IMR-90 (cell line): Measurements from ENCODE around the gene ZNF618. TPM values are rescaled to one million over a fixed set of nuclear protein-coding genes. Genes with fewer than 3 reads are reported as not detected.

Experiments used
- ATAC-seq: fragments of 200-7000 bp; cut with Tn5 transposase; 2 replicates; pipeline ENCODE4 v1.9.1; 2020; ENCODE audit warnings: low read depth, mild to moderate bottlenecking, moderate library complexity
- BruUV-seq: library from RNA; stranded (reverse); fragments of 400-500 nt; replicated peaks from 2 replicates; lab custom pipeline; 2021; lab: Mats Ljungman, UMichigan
- CTCF ChIA-PET: fragments of 300-600 bp; formaldehyde crosslinking; extraction: SDS; loops from one replicate; lab custom pipeline; 2021; ENCODE audit warnings: antibody characterized with exemption; lab: Yijun Ruan, JAX
- POLR2A ChIA-PET: fragments of 300-600 bp; sonication (Branson Sonifier 250); formaldehyde crosslinking; loops from one replicate; lab custom pipeline; 2022; ENCODE audit warnings: antibody characterized with exemption; ENCODE audit not compliant: unreplicated experiment; lab: Charles Lee
- DNase-seq: peaks from one replicate; pipeline ENCODE4 v3.0.0; 2013
- H2AFZ ChIP-seq: replicated peaks from 2 replicates; pipeline ENCODE3; 2013; ENCODE audit warnings: low read length, mild to moderate bottlenecking; ENCODE audit not compliant: poor library complexity
- H2AK5ac ChIP-seq: 2 replicates; pipeline ENCODE4 v1.6.1; 2013; ENCODE audit warnings: low read depth, low read length, inconsistent platforms
- H2AK9ac ChIP-seq: replicated peaks from 2 replicates; pipeline ENCODE3; 2013; ENCODE audit warnings: mild to moderate bottlenecking, low read depth, low read length, moderate library complexity; ENCODE audit not compliant: poor library complexity
- H2BK120ac ChIP-seq: 2 replicates; pipeline ENCODE4 v1.6.1; 2013; ENCODE audit warnings: low read depth, low read length, inconsistent platforms
- H2BK15ac ChIP-seq: 3 replicates; pipeline ENCODE4 v1.6.1; 2013; ENCODE audit warnings: low read depth, low read length, inconsistent platforms
- H2BK20ac ChIP-seq: 2 replicates; pipeline ENCODE4 v1.6.1; 2013; ENCODE audit warnings: low read depth, mild to moderate bottlenecking, inconsistent platforms, low read length, moderate library complexity
- H2BK5ac ChIP-seq: 2 replicates; pipeline ENCODE4 v1.6.1; 2013; ENCODE audit warnings: mild to moderate bottlenecking, low read depth, low read length, inconsistent platforms; ENCODE audit not compliant: poor library complexity, severe bottlenecking
- H3K14ac ChIP-seq: replicated peaks from 2 replicates; pipeline ENCODE4 v1.6.1; 2013; ENCODE audit warnings: low read depth, low read length, inconsistent platforms
- H3K18ac ChIP-seq: 2 replicates; pipeline ENCODE4 v1.6.1; 2013; ENCODE audit warnings: low read depth, low read length, control low read depth
- H3K23ac ChIP-seq: 2 replicates; pipeline ENCODE4 v1.6.1; 2013; ENCODE audit warnings: low read depth, low read length, inconsistent platforms
- H3K27ac ChIP-seq: 2 replicates; pipeline ENCODE4 v1.5.1; 2013; ENCODE audit warnings: mild to moderate bottlenecking, control low read depth, low read length; ENCODE audit not compliant: insufficient read depth
- H3K27me3 ChIP-seq: 2 replicates; pipeline ENCODE4 v1.6.1; 2013; ENCODE audit warnings: low read length; ENCODE audit not compliant: control insufficient read depth, insufficient read depth
- H3K36me3 ChIP-seq: 2 replicates; pipeline ENCODE4 v1.6.1; 2013; ENCODE audit warnings: low read length, mixed read lengths; ENCODE audit not compliant: control insufficient read depth, insufficient read depth
- H3K4ac ChIP-seq: 2 replicates; pipeline ENCODE4 v1.6.1; 2013; ENCODE audit warnings: low read depth, low read length, inconsistent platforms
- H3K4me1 ChIP-seq: 2 replicates; pipeline ENCODE4 v1.6.1; 2013; ENCODE audit warnings: low read length, mixed read lengths; ENCODE audit not compliant: control insufficient read depth, insufficient read depth
- H3K4me2 ChIP-seq: 2 replicates; pipeline ENCODE4 v1.6.1; 2013; ENCODE audit warnings: low read depth, mild to moderate bottlenecking, control low read depth, low read length, moderate library complexity
- H3K4me3 ChIP-seq: 2 replicates; pipeline ENCODE4 v1.5.1; 2013; ENCODE audit warnings: low read depth, mild to moderate bottlenecking, control low read depth, low read length, moderate library complexity; ENCODE audit not compliant: insufficient read depth
- H3K56ac ChIP-seq: 2 replicates; pipeline ENCODE4 v1.6.1; 2013; ENCODE audit warnings: low read length, inconsistent platforms; ENCODE audit not compliant: insufficient read depth; ENCODE audit errors: extremely low read depth
- H3K79me1 ChIP-seq, 2 experiments: 2 replicates each; pipeline ENCODE4 v1.6.1; 2013; ENCODE audit warnings: low read length in 2 of 2, inconsistent platforms in 1 of 2, low read depth in 1 of 2
- H3K9ac ChIP-seq: 2 replicates; pipeline ENCODE4 v1.6.1; 2013; ENCODE audit warnings: low read depth, low read length, control low read depth
- H3K9me1 ChIP-seq: 2 replicates; pipeline ENCODE4 v1.6.1; 2013; ENCODE audit warnings: low read length, inconsistent platforms; ENCODE audit not compliant: insufficient read depth
- H3K9me3 ChIP-seq: 2 replicates; pipeline ENCODE4 v1.6.1; 2013; ENCODE audit warnings: low read length; ENCODE audit not compliant: control insufficient read depth, insufficient read depth
- H4K20me1 ChIP-seq: 2 replicates; pipeline ENCODE4 v1.6.1; 2013; ENCODE audit warnings: low read length, inconsistent platforms; ENCODE audit not compliant: insufficient read depth
- H4K5ac ChIP-seq: 2 replicates; pipeline ENCODE4 v1.6.1; 2013; ENCODE audit warnings: mild to moderate bottlenecking, low read depth, low read length, control low read depth
- H4K8ac ChIP-seq, 2 experiments: 2 replicates each; pipeline ENCODE4 v1.6.1; 2013; ENCODE audit warnings: low read depth in 2 of 2, low read length in 2 of 2, control low read depth in 1 of 2, inconsistent platforms in 1 of 2
- H4K91ac ChIP-seq: 2 replicates; pipeline ENCODE4 v1.6.1; 2013; ENCODE audit warnings: low read depth, low read length, inconsistent platforms; ENCODE audit not compliant: insufficient read depth
- BHLHE40 ChIP-seq: fragments of 150-350 bp; IDR thresholded peaks from 2 replicates; pipeline ENCODE4 v1.6.1; 2016; ENCODE audit warnings: mild to moderate bottlenecking, low read depth, low read length
- CEBPB ChIP-seq: IDR thresholded peaks from 2 replicates; pipeline ENCODE4 v1.6.1; 2012; ENCODE audit warnings: low read depth, low read length, improper control_type of control experiment
- CHD1 ChIP-seq: IDR thresholded peaks from 2 replicates; pipeline ENCODE4 v1.6.1; 2012; ENCODE audit warnings: low read depth, low read length, improper control_type of control experiment
- CTCF ChIP-seq: conservative IDR thresholded peaks from 2 replicates; pipeline ENCODE4 v1.5.1; 2012; ENCODE audit warnings: mild to moderate bottlenecking, low read depth, low read length, improper control_type of control experiment
- ELK1 ChIP-seq: fragments of 150-350 bp; IDR thresholded peaks from 2 replicates; pipeline ENCODE4 v1.6.1; 2016; ENCODE audit warnings: low read depth, mild to moderate bottlenecking, low read length, moderate library complexity, borderline replicate concordance
- FOS ChIP-seq: fragments of 150-350 bp; IDR thresholded peaks from 2 replicates; pipeline ENCODE4 v1.6.1; 2016; ENCODE audit warnings: low read depth, low read length
- MAFK ChIP-seq: IDR thresholded peaks from 2 replicates; pipeline ENCODE4 v1.6.1; 2012; ENCODE audit warnings: low read depth, low read length, improper control_type of control experiment
- MAZ ChIP-seq: IDR thresholded peaks from 2 replicates; pipeline ENCODE4 v1.6.1; 2012; ENCODE audit warnings: low read depth, mild to moderate bottlenecking, low read length, improper control_type of control experiment, moderate library complexity, borderline replicate concordance
- MXI1 ChIP-seq: IDR thresholded peaks from 2 replicates; pipeline ENCODE4 v1.6.1; 2012; ENCODE audit warnings: low read depth, mild to moderate bottlenecking, low read length, moderate library complexity, borderline replicate concordance
- NFE2L2 ChIP-seq: fragments of 150-350 bp; IDR thresholded peaks from 2 replicates; pipeline ENCODE4 v1.6.1; 2016; ENCODE audit warnings: low read depth, mild to moderate bottlenecking, low read length
- POLR2A ChIP-seq: IDR thresholded peaks from 2 replicates; pipeline ENCODE4 v1.6.1; 2012; ENCODE audit warnings: mild to moderate bottlenecking, low read depth, low read length
- RAD21 ChIP-seq: IDR thresholded peaks from 2 replicates; pipeline ENCODE4 v1.6.1; 2012; ENCODE audit warnings: low read length, improper control_type of control experiment
- RCOR1 ChIP-seq: IDR thresholded peaks from 2 replicates; pipeline ENCODE4 v1.6.1; 2012; ENCODE audit warnings: mild to moderate bottlenecking, low read length, improper control_type of control experiment; ENCODE audit not compliant: insufficient replicate concordance
- RFX5 ChIP-seq: IDR thresholded peaks from 2 replicates; pipeline ENCODE4 v1.8.0; 2012; ENCODE audit warnings: low read depth, mild to moderate bottlenecking, low read length, moderate library complexity
- SMC3 ChIP-seq: fragments of 150-350 bp; IDR thresholded peaks from 2 replicates; pipeline ENCODE4 v1.6.1; 2016; ENCODE audit warnings: low read depth, mild to moderate bottlenecking, antibody characterized with exemption, low read length, moderate library complexity
- WGBS, 2 experiments: methylation state at CpG; one replicate each; pipeline versions ENCODE4 v1.1.5 to v1.1.7; 2013; ENCODE audit warnings: missing lambda C conversion rate in 2 of 2; ENCODE audit not compliant: insufficient read length in 1 of 2; ENCODE audit errors: extremely low coverage in 2 of 2; 5-methylcytosine and 5-hydroxymethylcytosine counted together
- dilution Hi-C: fragments of 300-500 bp; cut with HindIII; formaldehyde crosslinking; loops from one replicate; pipeline ENCODE4 v1.14.3; 2018; ENCODE audit warnings: low sequenced_read_pairs; ENCODE audit not compliant: unreplicated experiment
- in situ Hi-C: fragments of 300-500 bp; cut with MboI; formaldehyde crosslinking; loops from 3 replicates; pipeline ENCODE4 v1.14.3; 2019; ENCODE audit warnings: low sequenced_read_pairs, inconsistent platforms, mixed read lengths
- intact Hi-C: fragments of 100-400 bp; cut with micrococcal nuclease; formaldehyde crosslinking; loops from 2 replicates; pipeline ENCODE4 v1.10.0; 2022
- polyA plus RNA-seq, 3 experiments: library from polyadenylated mRNA; depleted of rRNA; stranded (reverse); fragments of >200 nt; gene quantifications; 2 replicates each; pipeline ENCODE4 v1.2.3, GENCODE V29; 2012; ENCODE audit warnings: low replicate concordance in 1 of 3
- total RNA-seq: library from RNA; depleted of rRNA; stranded (reverse); fragments of >200 nt; gene quantifications from 2 replicates; pipeline ENCODE4 v1.2.3, GENCODE V29; 2012
- TF ChIP-seq, protein P1 (sequence below): fragments of 150-350 bp; IDR thresholded peaks from 2 replicates; pipeline ENCODE4 v1.6.1; 2017; ENCODE audit warnings: mild to moderate bottlenecking, antibody characterized with exemption, low read length, low read depth

The ZNF618 gene
- total and polyA plus RNA-seq, 2 of the 4 experiments (the other 2 are of a cell fraction), result 8.2 to 9.4 TPM

DNA sequence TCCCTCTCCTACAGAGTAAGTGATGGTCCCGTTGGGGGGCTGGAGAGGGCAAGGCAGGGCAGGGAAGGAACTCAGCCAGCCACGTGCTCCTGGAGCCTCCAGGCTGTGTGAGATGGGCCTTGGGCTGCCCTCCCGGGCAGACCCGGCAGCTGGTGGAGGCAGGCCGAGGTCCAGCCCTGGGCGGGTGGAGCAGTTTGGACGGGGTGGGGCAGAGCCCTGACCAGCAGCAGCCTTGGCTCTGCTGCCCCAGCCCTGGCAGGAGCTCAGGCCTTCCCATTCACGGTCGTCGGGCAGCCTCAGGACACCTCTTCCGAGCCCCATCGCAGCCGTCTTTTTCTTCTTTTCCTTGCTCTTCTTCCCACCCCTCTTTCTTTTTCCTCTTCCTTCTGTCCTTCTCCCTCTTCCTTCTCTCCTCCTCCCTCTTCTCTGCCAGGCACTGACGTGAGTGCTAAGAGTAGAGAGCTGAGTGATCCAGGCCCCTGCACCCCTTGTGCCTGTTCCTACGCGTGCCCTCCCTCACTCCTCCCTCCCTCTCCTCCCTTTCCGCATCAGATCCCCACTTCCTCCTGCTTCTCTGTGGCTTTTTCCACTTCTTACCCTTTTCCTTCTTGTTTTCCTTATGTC, 159.2 kb downstream of the ZNF618 start:
- Histone ChIP-seq H3K14ac (no peak overlapping the region), H4K5ac (no peak overlapping the region), H3K9ac (no peak overlapping the region), H3K4me3 (no peak overlapping the region), H3K18ac (no peak overlapping the region), H4K8ac (no peak overlapping the region), H2BK120ac (no peak overlapping the region), H3K4me2 (no peak overlapping the region), H3K4ac (no peak overlapping the region), H3K23ac (no peak overlapping the region), H2BK5ac (no peak overlapping the region), H3K36me3 (peaks cover 61% of the 10 kb centered on the region), H2BK20ac (no peak overlapping the region), H3K56ac (no peak overlapping the region), H3K4me1 (no peaks in the 10 kb centered on the region), H3K9me3 (no peaks in the 10 kb centered on the region), H4K91ac (no peak overlapping the region), H2BK15ac (no peak overlapping the region), H2AFZ (no peak overlapping the region), H2AK5ac (no peak overlapping the region), H3K79me1 (no peaks in the 10 kb centered on the region; a peak in 1 of 4 replicates), H4K20me1 (no peaks in the 10 kb centered on the region; the same call in 1 of the 2 replicates), H2AK9ac (no peak overlapping the region), H3K9me1 (0 out of 2 replicates have a peak, but pooled peaks cover 2% of the 10 kb centered on the region), H3K27ac (no peak overlapping the region), H3K27me3 (no peaks in the 10 kb centered on the region)
- 90% methylated on average over 7 of the region's 17 CpGs; no CpG with 5 or more reads in 1 of the 2 experiments for WGBS, 2 experiments
- intact Hi-C loops, result no loop called here
- ChIA-PET POLR2A (no interaction called here), CTCF (no interaction called here)
- no TSS peak for BruUV-seq
- TF ChIP-seq MXI1 (no peak), RAD21 (no peak), RFX5 (no peak), CEBPB (no peak), BHLHE40 (no peak), MAZ (no peak), MAFK (no peak), ELK1 (no peak), CHD1 (no peak), CTCF (no peak), RCOR1 (no peak), FOS (no peak), SMC3 (no peak), POLR2A (no peak), NFE2L2 (no peak)
- TF ChIP-seq, protein P1, sequence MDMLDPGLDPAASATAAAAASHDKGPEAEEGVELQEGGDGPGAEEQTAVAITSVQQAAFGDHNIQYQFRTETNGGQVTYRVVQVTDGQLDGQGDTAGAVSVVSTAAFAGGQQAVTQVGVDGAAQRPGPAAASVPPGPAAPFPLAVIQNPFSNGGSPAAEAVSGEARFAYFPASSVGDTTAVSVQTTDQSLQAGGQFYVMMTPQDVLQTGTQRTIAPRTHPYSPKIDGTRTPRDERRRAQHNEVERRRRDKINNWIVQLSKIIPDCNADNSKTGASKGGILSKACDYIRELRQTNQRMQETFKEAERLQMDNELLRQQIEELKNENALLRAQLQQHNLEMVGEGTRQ, result no peak
- in situ Hi-C loops, result no loop called here
- dilution Hi-C loops, result no loop called here
- DNase-seq (no peak), ATAC-seq (no peak)
